Endothelial cell of umbilical vein (primary cell): ENCODE measurements around the gene CAPN5. TPM values are rescaled to one million over a fixed set of nuclear protein-coding genes. Genes with fewer than 3 reads are reported as not detected.

Source experiments
- BruUV-seq: library from RNA; stranded (reverse); fragments of 400-500 nt; replicated peaks from 2 replicates; lab custom pipeline; 2021; lab: Mats Ljungman, UMichigan
- CTCF ChIA-PET: fragments of 300-600, 350-600 bp; sonication (Branson Sonifier 250); formaldehyde crosslinking; loops from one replicate; lab custom pipeline; 2021; ENCODE audit warnings: antibody characterized with exemption, inconsistent platforms; lab: Charles Lee
- POLR2A ChIA-PET: fragments of 300-600, 350-600 bp; sonication (Branson Sonifier 250); formaldehyde crosslinking; loops from one replicate; lab custom pipeline; 2021; ENCODE audit warnings: antibody characterized with exemption, inconsistent platforms; lab: Charles Lee
- DNase-seq: peaks from one replicate; pipeline ENCODE4 v3.0.0-alpha.2; 2011; ENCODE audit warnings: low read depth, low spot score
- FAIRE-seq: peaks from 2 replicates; lab custom pipeline; 2011; peaks lifted over from hg19 to GRCh38; lab: Jason Lieb, UNC
- H2AFZ ChIP-seq: 2 replicates; pipeline ENCODE4 v1.6.0; 2012; ENCODE audit warnings: low read depth, low read length, control low read depth, inconsistent platforms
- H3K27ac ChIP-seq: 2 replicates; pipeline ENCODE4 v1.5.1; 2011; ENCODE audit warnings: low read depth, mild to moderate bottlenecking, control low read depth, low read length, moderate library complexity; ENCODE audit not compliant: insufficient read depth
- H3K27me3 ChIP-seq, 2 experiments: 2 replicates each; pipeline versions ENCODE4 v1.6.0 to v1.6.1; 2011; ENCODE audit warnings: low read length in 2 of 2, mixed read lengths in 1 of 2; ENCODE audit not compliant: control insufficient read depth in 2 of 2, insufficient read depth in 2 of 2
- H3K36me3 ChIP-seq, 2 experiments: 2 replicates in 1 of 2; 3 replicates in 1 of 2; pipeline ENCODE4 v1.5.1; 2011; ENCODE audit warnings: low read length in 2 of 2, mild to moderate bottlenecking in 1 of 2, moderate library complexity in 1 of 2; ENCODE audit not compliant: control insufficient read depth in 2 of 2, insufficient read depth in 2 of 2; ENCODE audit errors: extremely low read depth in 1 of 2
- H3K4me1 ChIP-seq: 3 replicates; pipeline ENCODE4 v1.5.1; 2011; ENCODE audit warnings: mild to moderate bottlenecking, low read length; ENCODE audit not compliant: control insufficient read depth, insufficient read depth; ENCODE audit errors: extremely low read depth
- H3K4me2 ChIP-seq: 2 replicates; pipeline ENCODE4 v1.6.1; 2011; ENCODE audit warnings: low read length, control low read depth, mixed read lengths; ENCODE audit not compliant: insufficient read depth
- H3K4me3 ChIP-seq, 3 experiments: fragments of 200-600 bp in 1 of 3; sonication (generic), shearing (Covaris generic) in 1 of 3; replicated peaks in 1 of 3; 2 replicates each; pipeline ENCODE4 v1.5.1; 2011 to 2016; ENCODE audit warnings: control low read depth in 3 of 3, low read length in 3 of 3, mild to moderate bottlenecking in 2 of 3, inconsistent platforms in 1 of 3, low read depth in 1 of 3, moderate library complexity in 1 of 3; ENCODE audit not compliant: insufficient read depth in 1 of 3
- H3K79me2 ChIP-seq: 2 replicates; pipeline ENCODE4 v1.6.0; 2012; ENCODE audit warnings: low read length, inconsistent platforms; ENCODE audit not compliant: control insufficient read depth, insufficient read depth
- H3K9ac ChIP-seq: replicated peaks from 2 replicates; pipeline ENCODE3; 2011; ENCODE audit warnings: low read length, control low read depth; ENCODE audit not compliant: insufficient read depth; ENCODE audit errors: extremely low read depth
- H3K9me1 ChIP-seq: replicated peaks from 3 replicates; pipeline ENCODE4 v1.6.0; 2011; ENCODE audit warnings: mild to moderate bottlenecking, low read length; ENCODE audit not compliant: control insufficient read depth, insufficient read depth; ENCODE audit errors: extremely low read depth
- H3K9me3 ChIP-seq: replicated peaks from 2 replicates; pipeline ENCODE4 v1.5.1; 2012; ENCODE audit warnings: low read length, inconsistent platforms; ENCODE audit not compliant: control insufficient read depth, insufficient read depth
- H4K20me1 ChIP-seq: replicated peaks from 2 replicates; pipeline ENCODE3; 2011; ENCODE audit warnings: mild to moderate bottlenecking, low read length; ENCODE audit not compliant: control insufficient read depth, insufficient read depth; ENCODE audit errors: extremely low read depth
- CTCF ChIP-seq, 2 donors: IDR thresholded peaks; 1 replicate in 1 of 2; 2 replicates in 1 of 2; pipeline ENCODE4 v1.5.1; 2011; ENCODE audit warnings: low read length in 2 of 2, mild to moderate bottlenecking in 2 of 2, moderate library complexity in 2 of 2, control low read depth in 1 of 2, inconsistent platforms in 1 of 2, low read depth in 1 of 2; ENCODE audit not compliant: insufficient read depth in 1 of 2; ENCODE audit errors: extremely low read depth in 1 of 2
- EZH2 ChIP-seq: IDR thresholded peaks from 2 replicates; pipeline ENCODE4 v1.6.1; 2012; ENCODE audit warnings: borderline replicate concordance, low read depth, mild to moderate bottlenecking, moderate library complexity, low read length, inconsistent platforms; ENCODE audit not compliant: severe bottlenecking
- FOS ChIP-seq: IDR thresholded peaks from 2 replicates; pipeline ENCODE4 v1.6.1; 2011; ENCODE audit warnings: mild to moderate bottlenecking, low read length, moderate library complexity, borderline replicate concordance; ENCODE audit not compliant: insufficient read depth
- GATA2 ChIP-seq: IDR thresholded peaks from 2 replicates; pipeline ENCODE4 v1.7.0; 2011; ENCODE audit warnings: low read depth, mild to moderate bottlenecking, moderate library complexity, mixed read lengths, low read length; ENCODE audit not compliant: insufficient read length, insufficient read depth
- JUN ChIP-seq: IDR thresholded peaks from 2 replicates; pipeline ENCODE4 v1.6.1; 2011; ENCODE audit warnings: borderline replicate concordance, low read depth; ENCODE audit not compliant: insufficient read length, insufficient read depth
- MAX ChIP-seq: IDR thresholded peaks from 2 replicates; pipeline ENCODE4 v1.6.1; 2011; ENCODE audit not compliant: insufficient read depth, insufficient read length
- MYC ChIP-seq: IDR thresholded peaks from one replicate; pipeline ENCODE4 v1.6.1; 2011; ENCODE audit warnings: mild to moderate bottlenecking, low read depth, low read length
- POLR2A ChIP-seq: IDR thresholded peaks from 2 replicates; pipeline ENCODE4 v1.6.1; 2012; ENCODE audit warnings: low read depth, mild to moderate bottlenecking, control low read depth, low read length
- POLR2AphosphoS5 ChIP-seq: IDR thresholded peaks from 2 replicates; pipeline ENCODE4 v1.6.1; 2012; ENCODE audit warnings: low read depth, mild to moderate bottlenecking, control low read depth, low read length, moderate library complexity; ENCODE audit not compliant: insufficient read depth
- dilution Hi-C: fragments of 300-500 bp; cut with MboI; formaldehyde crosslinking; loops from one replicate; pipeline ENCODE4 v1.15.0; 2019; ENCODE audit warnings: low sequenced_read_pairs; ENCODE audit not compliant: extremely low pct_ligation_motif_present
- intact Hi-C: fragments of 100-400 bp; cut with micrococcal nuclease; formaldehyde crosslinking; loops from one replicate; pipeline ENCODE4 v1.10.0; 2022
- polyA plus RNA-seq, 4 experiments: library from polyadenylated mRNA; depleted of rRNA in 3 of 4; stranded (reverse) in 3 of 4; unstranded in 1 of 4; fragments of >200 nt; gene quantifications; 2 replicates each; pipeline versions ENCODE4 v1.2.1 to v1.2.3, GENCODE V29; 2011 to 2012; ENCODE audit warnings: missing spikeins in 1 of 4
- total RNA-seq: library from RNA; stranded (reverse); gene quantifications from 2 replicates; pipeline ENCODE4 v1.2.3, GENCODE V29; 2021

The CAPN5 gene
- total and polyA plus RNA-seq, 2 donors (not counting 3 experiments of a cell fraction or from before 2014, with no cell fraction given), result 15.0 to 17.0 TPM

GRCh38 chr11:77136784-77137420 is 70.1 kb downstream of the CAPN5 start:
- H3K36me3 ChIP-seq, result no peaks in the 10 kb centered on the region
- H3K27me3 ChIP-seq, result no peaks in the 10 kb centered on the region
- intact Hi-C loops (no loop called here), dilution Hi-C loops (no loop called here)
- no peaks in the 10 kb centered on the region for H3K9me1 ChIP-seq
- POLR2A ChIA-PET, result no interaction called here
- CTCF ChIA-PET, result interaction anchor here (2.5 kb wide), 1 partner anchor 10 kb away, joined by 12 read pairs; no protein-coding TSS in a partner anchor
- no peak for FAIRE-seq
- no peak overlapping the region for H3K4me2 ChIP-seq
- BruUV-seq, result no TSS peak
- H3K79me2 ChIP-seq, result no peaks in the 10 kb centered on the region
- no peak for TF ChIP-seq MYC
- TF ChIP-seq CTCF (IDR thresholded peaks at IDR 0.05; ENCODE audit: extremely low read depth in 1 of 2, insufficient read depth in 1 of 2, low read depth in 1 of 2, low read length in 2 of 2), result no peak
- no peak for TF ChIP-seq FOS
- TF ChIP-seq EZH2, result no peak
- TF ChIP-seq JUN, result no peak
- TF ChIP-seq POLR2AphosphoS5, result no peak
- TF ChIP-seq MAX, result no peak
- TF ChIP-seq GATA2, result no peak
- TF ChIP-seq POLR2A, result no peak
- H3K9ac ChIP-seq, result no peak overlapping the region
- H2AFZ ChIP-seq, result no peak overlapping the region
- no peaks in the 10 kb centered on the region for H4K20me1 ChIP-seq
- no peak for DNase-seq
- no peak overlapping the region for H3K4me3 ChIP-seq
- peaks cover 8% of the 10 kb centered on the region for H3K4me1 ChIP-seq
- H3K9me3 ChIP-seq, result no peaks in the 10 kb centered on the region
- H3K27ac ChIP-seq, result no peak overlapping the region
